Breast epithelium (tissue), 3 donors: ENCODE measurements around the gene RTKN2.

Experiments used
- POLR2AphosphoS5 ChIP-seq, 3 donors: sonication (generic); formaldehyde crosslinking; IDR thresholded peaks; one replicate each; pipeline ENCODE4 v1.6.1; 2017; ENCODE audit warnings: antibody characterized with exemption in 3 of 3
- TF ChIP-seq, protein P1 (sequence below), 3 donors: fragments of 450-650 bp; IDR thresholded peaks; one replicate each; pipeline ENCODE4 v1.5.1; 2016 to 2017; ENCODE audit warnings: antibody characterized with exemption in 3 of 3, mild to moderate bottlenecking in 3 of 3, moderate library complexity in 3 of 3

DNA sequence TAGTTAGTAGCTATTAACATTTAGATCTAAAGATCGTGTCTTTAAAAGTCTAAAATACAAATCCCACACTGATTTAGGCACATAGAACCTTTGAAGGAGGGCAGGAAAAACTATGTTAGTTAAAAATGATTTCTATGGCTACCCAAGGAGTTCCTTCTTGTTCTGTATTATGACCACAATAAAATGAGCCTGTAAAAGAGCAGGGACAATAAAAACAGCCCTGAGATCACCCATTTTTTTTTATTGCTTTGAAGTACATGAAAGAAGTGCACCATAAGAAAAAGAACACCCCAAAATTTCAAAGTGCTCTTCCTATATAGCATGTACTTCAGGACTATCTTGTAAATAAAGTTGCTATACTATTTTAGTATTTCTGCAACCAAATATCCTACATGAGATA, 29.8 kb downstream of the RTKN2 start:
- TF ChIP-seq, protein P1, sequence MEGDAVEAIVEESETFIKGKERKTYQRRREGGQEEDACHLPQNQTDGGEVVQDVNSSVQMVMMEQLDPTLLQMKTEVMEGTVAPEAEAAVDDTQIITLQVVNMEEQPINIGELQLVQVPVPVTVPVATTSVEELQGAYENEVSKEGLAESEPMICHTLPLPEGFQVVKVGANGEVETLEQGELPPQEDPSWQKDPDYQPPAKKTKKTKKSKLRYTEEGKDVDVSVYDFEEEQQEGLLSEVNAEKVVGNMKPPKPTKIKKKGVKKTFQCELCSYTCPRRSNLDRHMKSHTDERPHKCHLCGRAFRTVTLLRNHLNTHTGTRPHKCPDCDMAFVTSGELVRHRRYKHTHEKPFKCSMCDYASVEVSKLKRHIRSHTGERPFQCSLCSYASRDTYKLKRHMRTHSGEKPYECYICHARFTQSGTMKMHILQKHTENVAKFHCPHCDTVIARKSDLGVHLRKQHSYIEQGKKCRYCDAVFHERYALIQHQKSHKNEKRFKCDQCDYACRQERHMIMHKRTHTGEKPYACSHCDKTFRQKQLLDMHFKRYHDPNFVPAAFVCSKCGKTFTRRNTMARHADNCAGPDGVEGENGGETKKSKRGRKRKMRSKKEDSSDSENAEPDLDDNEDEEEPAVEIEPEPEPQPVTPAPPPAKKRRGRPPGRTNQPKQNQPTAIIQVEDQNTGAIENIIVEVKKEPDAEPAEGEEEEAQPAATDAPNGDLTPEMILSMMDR (IDR thresholded peaks at IDR 0.05) = no peak
- no peak for TF ChIP-seq POLR2AphosphoS5 (IDR thresholded peaks at IDR 0.05)
